Stimulated activated CD4-positive, alpha-beta T cell treated with anti-CD3 and anti-CD28 coated beads, Interleukin-12 subunit alpha, Interleukin-12 subunit beta, amount 100 ng/mL, for 24 hours (primary cell): ENCODE results near the gene HRC.

Experiments used
- DNase-seq, 2 experiments: peaks; one replicate each; pipeline ENCODE4 v3.0.0-alpha.2; 2020; ENCODE audit warnings: low read depth in 2 of 2

Gene HRC

DNA sequence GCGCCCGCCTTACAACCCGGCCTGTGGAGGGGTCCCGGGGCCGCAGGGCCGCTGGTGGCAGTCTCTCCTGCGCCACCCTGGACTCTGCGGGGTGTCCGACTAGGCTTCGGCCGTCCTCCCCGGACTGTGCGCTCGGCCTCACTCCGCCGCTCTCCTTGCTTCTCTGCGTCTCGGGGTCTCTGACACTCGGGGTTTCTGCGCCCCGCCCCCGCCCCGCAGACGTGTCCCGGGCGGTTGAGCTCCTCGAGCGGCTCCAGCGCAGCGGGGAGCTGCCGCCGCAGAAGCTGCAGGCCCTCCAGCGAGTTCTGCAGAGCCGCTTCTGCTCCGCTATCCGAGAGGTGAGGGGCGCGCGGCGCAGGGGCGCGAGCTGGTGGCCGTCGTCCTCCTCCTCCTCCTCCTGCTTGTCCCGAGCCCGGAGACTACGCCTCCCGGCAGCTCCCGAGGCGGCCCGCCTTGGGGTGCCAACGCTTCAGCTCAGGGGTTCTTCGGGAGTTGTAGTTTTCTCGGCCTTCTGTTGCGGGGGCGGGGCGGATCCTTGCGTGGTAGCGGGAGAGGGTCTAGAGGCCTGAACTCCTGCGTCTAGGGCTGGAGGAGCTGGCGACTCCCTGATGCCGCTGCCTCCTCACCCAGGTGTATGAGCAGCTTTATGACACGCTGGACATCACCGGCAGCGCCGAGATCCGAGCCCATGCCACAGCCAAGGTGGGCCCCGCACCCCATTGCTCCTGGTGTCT lies 40.4 kb downstream of the HRC start:
- peak in 1 of 2 experiments; percentile 47 for DNase-seq

DNA sequence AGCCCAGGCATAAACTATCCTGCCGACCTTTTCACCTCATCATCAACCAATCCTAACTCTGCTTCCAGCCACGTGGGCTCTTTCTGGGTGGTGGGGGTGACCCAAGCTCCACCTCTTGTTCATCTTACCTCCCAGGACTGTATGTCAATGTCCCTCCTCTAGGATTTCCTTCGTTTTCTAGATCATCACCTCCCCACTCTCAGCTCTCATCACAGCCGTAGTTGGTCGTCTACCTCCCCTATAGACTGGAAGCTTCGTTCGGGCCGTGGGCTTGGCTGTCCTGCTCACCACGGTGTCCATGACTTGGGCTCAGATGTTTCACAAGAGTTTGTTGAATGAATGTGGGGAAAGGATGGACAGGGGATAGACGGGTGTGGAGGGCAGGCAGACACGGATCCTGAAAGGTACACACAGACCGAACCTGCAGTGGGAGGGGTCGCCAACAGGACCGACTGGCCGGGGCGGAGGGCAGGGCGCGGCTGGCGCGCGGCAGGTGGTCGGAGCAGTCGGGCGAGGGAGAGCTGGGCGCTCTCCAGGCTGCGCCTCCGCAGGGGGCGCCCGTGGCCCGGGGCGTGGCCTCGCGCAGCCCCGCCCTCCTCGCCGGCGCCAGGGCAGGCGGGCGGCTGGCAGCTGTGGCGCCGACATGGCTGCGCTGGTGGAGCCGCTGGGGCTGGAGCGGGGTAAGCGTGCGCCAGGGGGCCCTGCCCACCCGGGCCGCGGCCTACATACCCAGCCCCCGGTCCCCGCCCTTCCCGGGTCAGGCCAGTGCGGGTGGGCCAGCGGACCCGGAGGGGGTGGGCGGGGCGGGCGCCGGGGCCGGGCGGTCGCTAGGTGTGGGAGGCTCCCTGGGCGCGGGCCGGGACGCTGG lies 41.2 kb downstream of the HRC start, which contains the start of gene LIN7B:
LIN7B (plus strand) TSS at position 609 of the 868 bp plus-strand sequence; CDS start at position 644, 35 bp downstream.
- peak in 1 of 2 experiments; percentile 52 for DNase-seq

- no peak for DNase-seq
Measured at GRCh38 chr19:49111218-49111998, 43.8 kb downstream of the HRC start.

GRCh38 chr19:49110567-49110966 lies 44.6 kb downstream of the HRC start:
- no peak for DNase-seq

- DNase-seq = no peak
Measured at GRCh38 chr19:49109569-49110233, 45.5 kb downstream of the HRC start.

DNA sequence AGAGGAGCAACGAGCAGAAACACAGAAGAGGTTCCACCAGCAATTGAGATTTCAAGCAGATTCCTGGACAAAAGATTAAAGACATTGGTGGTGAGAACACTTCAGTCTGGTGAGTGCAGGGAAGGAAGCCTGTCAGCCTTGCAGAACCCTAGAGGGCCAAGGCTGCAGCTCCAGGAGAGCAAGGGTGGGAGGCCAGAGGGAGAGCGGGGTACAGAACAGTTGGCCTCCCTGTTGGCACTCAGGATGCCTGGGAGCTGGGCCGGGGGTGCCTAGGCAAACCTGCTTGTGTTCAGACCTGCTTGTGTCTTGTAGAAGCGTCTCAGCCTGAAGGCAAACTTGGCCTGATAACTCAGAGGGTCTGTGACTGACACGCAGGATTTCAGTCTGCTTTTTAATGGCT lies 46.1 kb downstream of the HRC start:
- no peak for DNase-seq

- DNase-seq = no peak
Measured at GRCh38 chr19:49107625-49108459, 47.4 kb downstream of the HRC start.

GRCh38 chr19:49106648-49107135 lies 48.5 kb downstream of the HRC start:
- DNase-seq = peak in 1 of 2 experiments; percentile 53

GRCh38 chr19:49104229-49104864 lies 50.8 kb downstream of the HRC start:
- DNase-seq = no peak

- DNase-seq = no peak
Measured at GRCh38 chr19:49103331-49104085, 51.7 kb downstream of the HRC start.

DNA sequence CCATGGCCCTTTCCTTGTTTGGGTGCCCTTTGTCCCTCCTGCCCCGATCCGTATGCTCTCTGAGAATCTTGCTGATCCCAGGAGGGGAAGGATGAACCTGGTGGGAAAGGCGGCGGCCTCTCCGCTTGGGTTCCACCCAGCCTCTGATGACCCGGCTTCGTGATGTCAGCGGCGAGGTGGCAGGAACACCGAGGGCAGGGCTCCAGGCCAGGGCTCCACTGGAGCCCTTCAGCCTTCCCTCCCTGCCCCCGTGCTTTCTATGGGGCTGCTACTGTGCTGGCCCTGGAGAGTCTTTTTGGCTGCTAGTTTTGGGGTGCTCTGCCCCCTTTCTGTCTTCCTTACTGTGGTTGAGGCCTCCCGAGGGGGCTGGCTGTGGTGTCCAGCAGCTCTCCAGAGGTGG lies 52.9 kb downstream of the HRC start:
- no peak for DNase-seq
